Measurements from ENCODE around the gene ALKBH5.

DNA sequence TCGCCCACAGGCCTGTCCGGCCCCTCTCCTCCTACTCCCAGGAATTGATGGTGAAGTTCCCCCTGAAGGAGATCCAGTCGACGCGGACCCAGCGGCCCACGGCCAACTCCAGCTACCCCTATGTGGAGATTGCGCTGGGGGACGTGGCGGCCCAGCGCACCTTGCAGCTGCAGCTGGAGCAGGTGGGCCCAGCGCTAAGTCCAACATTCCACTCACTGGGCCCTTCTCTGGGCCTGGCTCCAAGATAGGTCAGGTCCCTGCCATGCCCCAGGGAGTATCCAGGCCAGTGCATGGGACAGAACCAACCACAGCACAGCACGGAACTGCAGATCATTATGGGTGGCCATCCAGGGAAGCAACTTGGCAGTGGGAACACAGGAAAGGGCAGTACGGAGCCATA, 9.9 kb upstream of the ALKBH5 start:
- no peak for TF ChIP-seq POLR2AphosphoS5 (IDR thresholded peaks at IDR 0.05; ENCODE audit: low read depth, low read length)
- TF ChIP-seq MAFK (IDR thresholded peaks at IDR 0.05; ENCODE audit: low read depth, low read length) = no peak
- TF ChIP-seq, protein P1, sequence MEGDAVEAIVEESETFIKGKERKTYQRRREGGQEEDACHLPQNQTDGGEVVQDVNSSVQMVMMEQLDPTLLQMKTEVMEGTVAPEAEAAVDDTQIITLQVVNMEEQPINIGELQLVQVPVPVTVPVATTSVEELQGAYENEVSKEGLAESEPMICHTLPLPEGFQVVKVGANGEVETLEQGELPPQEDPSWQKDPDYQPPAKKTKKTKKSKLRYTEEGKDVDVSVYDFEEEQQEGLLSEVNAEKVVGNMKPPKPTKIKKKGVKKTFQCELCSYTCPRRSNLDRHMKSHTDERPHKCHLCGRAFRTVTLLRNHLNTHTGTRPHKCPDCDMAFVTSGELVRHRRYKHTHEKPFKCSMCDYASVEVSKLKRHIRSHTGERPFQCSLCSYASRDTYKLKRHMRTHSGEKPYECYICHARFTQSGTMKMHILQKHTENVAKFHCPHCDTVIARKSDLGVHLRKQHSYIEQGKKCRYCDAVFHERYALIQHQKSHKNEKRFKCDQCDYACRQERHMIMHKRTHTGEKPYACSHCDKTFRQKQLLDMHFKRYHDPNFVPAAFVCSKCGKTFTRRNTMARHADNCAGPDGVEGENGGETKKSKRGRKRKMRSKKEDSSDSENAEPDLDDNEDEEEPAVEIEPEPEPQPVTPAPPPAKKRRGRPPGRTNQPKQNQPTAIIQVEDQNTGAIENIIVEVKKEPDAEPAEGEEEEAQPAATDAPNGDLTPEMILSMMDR (IDR thresholded peaks at IDR 0.05; ENCODE audit: control extremely low read depth in 1 of 3, insufficient read depth in 1 of 3, low read depth in 1 of 3, low read length in 3 of 3) = no peak
- TF ChIP-seq ZNF274 (IDR thresholded peaks at IDR 0.05; ENCODE audit: borderline replicate concordance, extremely low read depth, low read length) = no peak
